NCI-H460 (cell line): Measurements from ENCODE around the gene EPB41L2. TPM values are rescaled to one million over a fixed set of nuclear protein-coding genes. Genes with fewer than 3 reads are reported as not detected.
"Not testable (repeated sequence)": the region's sequence is repeated elsewhere in the genome, so short reads cannot be mapped to it uniquely, and the experiment has no call there.

Experiments
- DNase-seq: peaks from one replicate; pipeline ENCODE4 v3.0.0-alpha.2; 2016; ENCODE audit warnings: low read depth; ENCODE audit errors: extremely low read depth
- total RNA-seq: library from RNA; depleted of rRNA; stranded (reverse); fragments of >200 nt; shearing (Covaris generic); gene quantifications from 2 replicates; pipeline ENCODE4 v1.2.3, GENCODE V29; 2014

EPB41L2 gene
- total RNA-seq, 1 experiment from 2014 or later: 7.3 TPM

GRCh38 chr6:130961148-130961547 lies 101.9 kb downstream of the EPB41L2 start:
- DNase-seq: no peak

- DNase-seq: no peak
Measured at GRCh38 chr6:130959951-130960350, 103.1 kb downstream of the EPB41L2 start.

GRCh38 chr6:130958468-130958867 lies 104.6 kb downstream of the EPB41L2 start:
- no peak for DNase-seq

GRCh38 chr6:130955755-130956154 lies 107.3 kb downstream of the EPB41L2 start:
- DNase-seq: no peak

- no peak for DNase-seq
Measured at GRCh38 chr6:130949553-130949952, 113.5 kb downstream of the EPB41L2 start.

- DNase-seq: no peak
Measured at GRCh38 chr6:130947464-130947863, 115.6 kb downstream of the EPB41L2 start.

GRCh38 chr6:130946076-130946475 lies 117.0 kb downstream of the EPB41L2 start:
- DNase-seq: no peak

GRCh38 chr6:130945401-130945919 lies 117.6 kb downstream of the EPB41L2 start:
- no peak for DNase-seq

GRCh38 chr6:130944486-130944885 lies 118.6 kb downstream of the EPB41L2 start:
- DNase-seq: no peak

GRCh38 chr6:130943738-130944137 lies 119.3 kb downstream of the EPB41L2 start:
- no peak for DNase-seq

- DNase-seq: not testable (repeated sequence)
Measured at GRCh38 chr6:130942752-130943151, 120.3 kb downstream of the EPB41L2 start.

GRCh38 chr6:130937942-130938604 lies 125.0 kb downstream of the EPB41L2 start:
- no peak for DNase-seq

- no peak for DNase-seq
Measured at GRCh38 chr6:130936933-130937332, 126.1 kb downstream of the EPB41L2 start.

- no peak for DNase-seq
Measured at GRCh38 chr6:130935978-130936377, 127.1 kb downstream of the EPB41L2 start.

- no peak for DNase-seq
Measured at GRCh38 chr6:130934848-130935585, 128.0 kb downstream of the EPB41L2 start.

- no peak for DNase-seq
Measured at GRCh38 chr6:130933712-130934200, 129.3 kb downstream of the EPB41L2 start.

GRCh38 chr6:130932921-130933320 lies 130.1 kb downstream of the EPB41L2 start:
- no peak for DNase-seq

GRCh38 chr6:130932438-130932837 lies 130.6 kb downstream of the EPB41L2 start:
- no peak for DNase-seq

- DNase-seq: no peak
Measured at GRCh38 chr6:130931683-130932082, 131.4 kb downstream of the EPB41L2 start.

GRCh38 chr6:130929036-130929678 lies 133.9 kb downstream of the EPB41L2 start:
- no peak for DNase-seq

GRCh38 chr6:130928158-130928912 lies 134.7 kb downstream of the EPB41L2 start:
- DNase-seq: no peak
